GM12864 (cell line): Measurements from ENCODE around the gene WDR87.
"Not testable (repeated sequence)": the region's sequence is repeated elsewhere in the genome, so short reads cannot be mapped to it uniquely, and the experiment has no call there.

Source experiments
- DNase-seq: peaks from one replicate; pipeline ENCODE4 v3.0.0-alpha.2; 2011; ENCODE audit warnings: low read depth
- H3K4me3 ChIP-seq: 2 replicates; pipeline ENCODE4 v1.5.1; 2011; ENCODE audit warnings: mild to moderate bottlenecking, low read depth, low read length, control low read depth
- CTCF ChIP-seq: IDR thresholded peaks from 2 replicates; pipeline ENCODE4 v1.5.1; 2011; ENCODE audit warnings: low read depth, mild to moderate bottlenecking, moderate library complexity, low read length, control low read depth, inconsistent platforms; ENCODE audit errors: missing control alignments

The WDR87 gene

GRCh38 chr19:37926255-37926654, 19.9 kb upstream of the WDR87 start:
- H3K4me3 ChIP-seq = peak overlapping the region; percentile 4; the same call in 1 of the 2 replicates
- TF ChIP-seq CTCF = no peak

GRCh38 chr19:37925212-37925611, 18.8 kb upstream of the WDR87 start:
- no peak for TF ChIP-seq CTCF
- no peak overlapping the region for H3K4me3 ChIP-seq
- no peak for DNase-seq

More at GRCh38 chr19:37926255-37926654, 19.9 kb upstream of the WDR87 start:
- no peak for DNase-seq

GRCh38 chr19:37924573-37924972, 18.2 kb upstream of the WDR87 start:
- not testable (repeated sequence) for H3K4me3 ChIP-seq, DNase-seq

GRCh38 chr19:37920591-37921450, 14.4 kb upstream of the WDR87 start:
- H3K4me3 ChIP-seq = no peak overlapping the region; the same call in 1 of the 2 replicates
- TF ChIP-seq CTCF = no peak
- no peak for DNase-seq

GRCh38 chr19:37914908-37915307, 8.5 kb upstream of the WDR87 start:
- peak overlapping the region; percentile 55 for H3K4me3 ChIP-seq
- no peak for DNase-seq
- TF ChIP-seq CTCF = no peak

- DNase-seq = no peak
- peak overlapping the region; percentile 58 for H3K4me3 ChIP-seq
- TF ChIP-seq CTCF = no peak
These were observed 3.3 kb upstream of the WDR87 start for GRCh38 chr19:37909661-37910199.

- no peak for TF ChIP-seq CTCF
- no peak for DNase-seq
- peak overlapping the region; percentile 58 for H3K4me3 ChIP-seq
These were observed 1.5 kb upstream of the WDR87 start for GRCh38 chr19:37907735-37908455.
